ENCODE results near the gene ABCC10.
"Not testable (repeated sequence)": the region's sequence is repeated elsewhere in the genome, so short reads cannot be mapped to it uniquely, and the experiment has no call there.

The ABCC10 gene

GRCh38 chr6:43421831-43422230, 5.5 kb upstream of the ABCC10 start:
- no peak overlapping the region for H3K9ac ChIP-seq (ENCODE audit: low read depth, low read length, poor library complexity, severe bottlenecking)
- no peak for TF ChIP-seq CTCF (conservative IDR thresholded peaks at IDR 0.05; ENCODE audit: low read length)
- no peak for TF ChIP-seq EZH2phosphoT487 (IDR thresholded peaks at IDR 0.05; ENCODE audit: borderline replicate concordance)
- no peaks in the 10 kb centered on the region for H3K9me2 ChIP-seq (replicated peaks; ENCODE audit: low read depth, low read length)
- H3K27me3 ChIP-seq (ENCODE audit: insufficient read depth, low read length, poor library complexity, severe bottlenecking), result no peaks in the 10 kb centered on the region
- no peaks in the 10 kb centered on the region for H3K36me3 ChIP-seq (ENCODE audit: insufficient read depth, low read length)
- no peak overlapping the region for H3K4me2 ChIP-seq (ENCODE audit: low read depth, low read length, poor library complexity, severe bottlenecking)
- H4K20me1 ChIP-seq (ENCODE audit: insufficient read depth, low read length, poor library complexity, severe bottlenecking), result no peaks in the 10 kb centered on the region
- H3F3A ChIP-seq (ENCODE audit: low read depth), result no peaks in the 10 kb centered on the region
- no peaks in the 10 kb centered on the region for H3K4me1 ChIP-seq (ENCODE audit: insufficient read depth, low read length, poor library complexity, severe bottlenecking)
- no peaks in the 10 kb centered on the region for H3K79me2 ChIP-seq (ENCODE audit: insufficient read depth, low read length)
- H3K9me3 ChIP-seq (ENCODE audit: insufficient read depth, low read depth, low read length), result no peaks in the 10 kb centered on the region
- H3K4me3 ChIP-seq (ENCODE audit: low read length, poor library complexity, severe bottlenecking), result no peak overlapping the region
- H2AFZ ChIP-seq (ENCODE audit: low read length), result no peak overlapping the region

- H3F3A ChIP-seq (ENCODE audit: low read depth); H3K27me3 ChIP-seq (ENCODE audit: insufficient read depth, low read length, poor library complexity, severe bottlenecking); H4K20me1 ChIP-seq (ENCODE audit: insufficient read depth, low read length, poor library complexity, severe bottlenecking); H2AFZ ChIP-seq (ENCODE audit: low read length); H3K36me3 ChIP-seq (ENCODE audit: insufficient read depth, low read length); H3K9me2 ChIP-seq (replicated peaks; ENCODE audit: low read depth, low read length); H3K9me3 ChIP-seq (ENCODE audit: insufficient read depth, low read depth, low read length); H3K4me2 ChIP-seq (ENCODE audit: low read depth, low read length, poor library complexity, severe bottlenecking); H3K9ac ChIP-seq (ENCODE audit: low read depth, low read length, poor library complexity, severe bottlenecking); H3K4me3 ChIP-seq (ENCODE audit: low read length, poor library complexity, severe bottlenecking): not testable (repeated sequence)
- H3K79me2 ChIP-seq (ENCODE audit: insufficient read depth, low read length), result peaks cover 12% of the 10 kb centered on the region
- H3K4me1 ChIP-seq (ENCODE audit: insufficient read depth, low read length, poor library complexity, severe bottlenecking), result peaks cover 13% of the 10 kb centered on the region
These were observed 2.3 kb upstream of the ABCC10 start for GRCh38 chr6:43425083-43425482.

- no peak for TF ChIP-seq CTCF (conservative IDR thresholded peaks at IDR 0.05; ENCODE audit: low read length)
- no peak for TF ChIP-seq EZH2phosphoT487 (IDR thresholded peaks at IDR 0.05; ENCODE audit: borderline replicate concordance)
- Histone ChIP-seq H3K9me2 (replicated peaks; ENCODE audit: low read depth, low read length) (no peaks in the 10 kb centered on the region), H3K4me2 (ENCODE audit: low read depth, low read length, poor library complexity, severe bottlenecking) (peak overlapping the region; percentile 96)
These were observed 374 bp upstream of the ABCC10 start for GRCh38 chr6:43426928-43427405.

GRCh38 chr6:43428112-43428570, 800 bp downstream of the ABCC10 start:
- peak overlapping the region; percentile 96 for H3K4me2 ChIP-seq (ENCODE audit: low read depth, low read length, poor library complexity, severe bottlenecking)
- no peaks in the 10 kb centered on the region for H3F3A ChIP-seq (ENCODE audit: low read depth)
- no peaks in the 10 kb centered on the region for H4K20me1 ChIP-seq (ENCODE audit: insufficient read depth, low read length, poor library complexity, severe bottlenecking)
- H3K9ac ChIP-seq (ENCODE audit: low read depth, low read length, poor library complexity, severe bottlenecking), result peak overlapping the region; percentile 90
- no peaks in the 10 kb centered on the region for H3K9me3 ChIP-seq (ENCODE audit: insufficient read depth, low read depth, low read length)
- peaks cover 12% of the 10 kb centered on the region for H3K79me2 ChIP-seq (ENCODE audit: insufficient read depth, low read length)
- TF ChIP-seq EZH2phosphoT487 (IDR thresholded peaks at IDR 0.05; ENCODE audit: borderline replicate concordance) (no peak), CTCF (conservative IDR thresholded peaks at IDR 0.05; ENCODE audit: low read length) (no peak)
- H3K4me1 ChIP-seq (ENCODE audit: insufficient read depth, low read length, poor library complexity, severe bottlenecking), result peaks cover 13% of the 10 kb centered on the region
- no peaks in the 10 kb centered on the region for H3K9me2 ChIP-seq (replicated peaks; ENCODE audit: low read depth, low read length)
- peak overlapping the region; percentile 99 for H3K4me3 ChIP-seq (ENCODE audit: low read length, poor library complexity, severe bottlenecking)
- no peaks in the 10 kb centered on the region for H3K36me3 ChIP-seq (ENCODE audit: insufficient read depth, low read length)
- no peaks in the 10 kb centered on the region for H3K27me3 ChIP-seq (ENCODE audit: insufficient read depth, low read length, poor library complexity, severe bottlenecking)
- peak overlapping the region; percentile 97 for H2AFZ ChIP-seq (ENCODE audit: low read length)

More at GRCh38 chr6:43426928-43427405, 374 bp upstream of the ABCC10 start:
- peak overlapping the region; percentile 90 for H3K9ac ChIP-seq (ENCODE audit: low read depth, low read length, poor library complexity, severe bottlenecking)
- no peaks in the 10 kb centered on the region for H3K36me3 ChIP-seq (ENCODE audit: insufficient read depth, low read length)
- peak overlapping the region; percentile 99 for H3K4me3 ChIP-seq (ENCODE audit: low read length, poor library complexity, severe bottlenecking)
- peak overlapping the region; percentile 97 for H2AFZ ChIP-seq (ENCODE audit: low read length)
- H3K9me3 ChIP-seq (ENCODE audit: insufficient read depth, low read depth, low read length), result no peaks in the 10 kb centered on the region
- no peaks in the 10 kb centered on the region for H4K20me1 ChIP-seq (ENCODE audit: insufficient read depth, low read length, poor library complexity, severe bottlenecking)
- no peaks in the 10 kb centered on the region for H3K27me3 ChIP-seq (ENCODE audit: insufficient read depth, low read length, poor library complexity, severe bottlenecking)
- H3K4me1 ChIP-seq (ENCODE audit: insufficient read depth, low read length, poor library complexity, severe bottlenecking), result peaks cover 13% of the 10 kb centered on the region
- peaks cover 12% of the 10 kb centered on the region for H3K79me2 ChIP-seq (ENCODE audit: insufficient read depth, low read length)
- no peaks in the 10 kb centered on the region for H3F3A ChIP-seq (ENCODE audit: low read depth)
